Heart left ventricle (tissue), 16 donors: ENCODE data around the gene CTU2. TPM values are rescaled to one million over a fixed set of nuclear protein-coding genes. Genes with fewer than 3 reads are reported as not detected.

Experiments used
- ATAC-seq, 4 donors: fragments of 200-7000 bp; cut with Tn5 transposase; one replicate each; pipeline ENCODE4 v1.9.1; 2020 to 2022; ENCODE audit warnings: moderate library complexity in 4 of 4, mild to moderate bottlenecking in 3 of 4, moderate number of reproducible peaks in 1 of 4
- DNase-seq, 5 donors: peaks; one replicate each; pipeline ENCODE4 v3.0.0-alpha.2; 2020
- H3K27ac ChIP-seq, 12 donors: fragments of 200-600 bp; sonication (generic) in 4 of 12; one replicate each; pipeline versions ENCODE4 v1.5.0 to v1.8.0; 2016 to 2022; ENCODE audit warnings: mild to moderate bottlenecking in 2 of 12
- H3K27me3 ChIP-seq, 9 donors: fragments of 200-600 bp; sonication (generic) in 2 of 9; one replicate each; pipeline versions ENCODE4 v1.5.1 to v1.8.0; 2016 to 2022; ENCODE audit warnings: mild to moderate bottlenecking in 3 of 9
- H3K36me3 ChIP-seq, 9 donors: fragments of 200-600 bp; sonication (generic) in 2 of 9; one replicate each; pipeline versions ENCODE4 v1.5.0 to v1.8.0; 2018 to 2022; ENCODE audit warnings: mild to moderate bottlenecking in 2 of 9
- H3K4me1 ChIP-seq, 12 donors: fragments of 200-600 bp; sonication (generic) in 4 of 12; one replicate each; pipeline versions ENCODE4 v1.5.0 to v1.8.0; 2016 to 2022; ENCODE audit warnings: mild to moderate bottlenecking in 3 of 12
- H3K4me3 ChIP-seq, 12 donors: fragments of 200-600 bp; sonication (generic) in 4 of 12; one replicate each; pipeline versions ENCODE4 v1.5.0 to v1.8.0; 2017 to 2022; ENCODE audit warnings: mild to moderate bottlenecking in 9 of 12, moderate library complexity in 4 of 12
- H3K9me3 ChIP-seq, 12 donors: fragments of 200-600 bp; sonication (generic) in 4 of 12; one replicate each; pipeline versions ENCODE4 v1.5.0 to v1.8.0; 2016 to 2022; ENCODE audit warnings: mild to moderate bottlenecking in 1 of 12
- POLR2A ChIP-seq, 2 donors: fragments of 450-650 bp; IDR thresholded peaks; one replicate each; pipeline ENCODE4 v1.6.1; 2017; ENCODE audit warnings: antibody characterized with exemption in 2 of 2, mild to moderate bottlenecking in 2 of 2, moderate library complexity in 2 of 2
- WGBS, 4 donors: extraction: QIAGEN DNeasy Blood & Tissue Kit in 2 of 4; methylation state at CpG; one replicate each; pipeline versions ENCODE4 v1.1.5 to v1.1.7; 2013 to 2018; 5-methylcytosine and 5-hydroxymethylcytosine counted together
- intact Hi-C, 10 donors: fragments of 100-400 bp; cut with DNase I; formaldehyde crosslinking; loops; one replicate each; pipeline versions ENCODE4 v1.11.1 to v1.14.2; 2022
- microRNA-seq, 4 donors: library from miRNA; unstranded; fragments of <30 nt; microRNA quantifications; one replicate each; pipeline versions ENCODE4 to v1.2.0, GENCODE V29; 2017 to 2020
- polyA plus RNA-seq, 2 donors: library from polyadenylated mRNA; stranded (reverse); fragments of 200-250 nt; gene quantifications; one replicate each; pipeline ENCODE4 v1.2.3, GENCODE V29; 2013
- total RNA-seq, 9 donors: library from RNA; depleted of rRNA in 2 of 9; stranded (reverse); fragments of >200 nt in 2 of 9; fragmentation: NEBNext Ultra II Directional in 3 of 9; extraction: Animal tissue kit (Norgen Biotek cat#: 25700) in 3 of 9; gene quantifications; one replicate each; pipeline versions ENCODE4 v1.1.0 to v1.2.4, GENCODE V29; 2016 to 2023
- TF ChIP-seq, protein P1 (sequence below), 12 donors: fragments of 200-600 bp; sonication (generic) in 4 of 12; IDR thresholded peaks; one replicate each; pipeline versions ENCODE4 v1.5.0 to v1.8.0; 2018 to 2022; ENCODE audit warnings: antibody characterized with exemption in 12 of 12, mild to moderate bottlenecking in 5 of 12
- donor health status: ischemic (EF 13 %, LVEDD 7.1; RV severe dilation, severe dysfunction).
- donor health status: healthy with polysubstance abuse.
- donor health status: DM: no; HTN: yes; CAD: no.
- donor health status: DM: no; HTN: no; CAD: no.
- donor health status: ischemic (EF 25% LVEDD 6.9; RV normal size, moderate dysfunction).
- donor health status: ischemic (EF 25% LVEDD 5.7; RV mildly dilated, moderate dysfunction).
- donor health status: healthy.
- donor health status: DM: yes; HTN: yes; CAD: no.
- donor health status: ischemic (EF 35%, LVEDD 5.7; RV mildly dilated, moderate dysfunction).
- donor health status: nonischemic (EF 11% LVEDD 7.7; RV severe dilation, severe dysfunction).
- donor health status: DM: yes; HTN: yes; CAD: no.
- donor health status: PGD.
- donor health status: ischemic (EF 29% LVEDD 5.4; RV normal size, mild dysfunction).
- donor health status: nonischemic (EF 23%, LVEDD 6.1; RV moderate dilation, normal function).

The CTU2 gene
- total and polyA plus RNA-seq, 11 donors = 6.5 to 20.8 (median 13.0) TPM

DNA sequence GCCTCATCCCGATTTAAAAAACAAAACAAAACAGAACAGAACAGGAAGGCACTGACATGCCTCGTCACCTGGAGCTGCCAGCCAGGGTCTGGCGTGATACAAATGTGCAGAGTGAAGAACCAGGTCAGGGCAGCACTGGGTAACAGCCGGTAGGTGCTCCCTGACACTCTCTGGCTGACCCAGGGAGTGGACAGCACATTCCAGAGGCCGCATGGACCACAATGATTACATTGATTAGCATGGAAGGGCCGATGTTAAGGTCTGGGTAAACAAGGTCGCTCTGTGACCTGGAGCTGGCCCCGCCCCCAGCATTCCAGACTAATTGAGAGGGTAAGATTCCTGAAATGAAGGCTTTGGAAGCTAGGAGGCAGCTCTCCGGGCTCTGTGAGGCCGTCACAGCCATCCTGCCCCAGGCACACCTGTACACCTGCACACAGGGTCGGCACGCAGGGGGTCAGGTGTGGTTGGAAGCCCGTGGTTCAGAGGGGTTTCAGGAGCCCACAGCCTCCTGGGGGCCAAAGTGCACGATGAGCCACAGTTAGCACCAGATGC is 57.3 kb downstream of the CTU2 start:
- Histone ChIP-seq H3K4me3 (no peak overlapping the region), H3K27me3 (no peaks in the 10 kb centered on the region), H3K4me1 (peaks cover 3 to 43% (median 28%) of the 10 kb centered on the region in 12 donors), H3K27ac (peak overlapping the region in 1 of 12 donors; percentile 92), H3K36me3 (peaks cover 0 to 1% (median 0%) of the 10 kb centered on the region in 9 donors), H3K9me3 (peaks cover 0 to 10% (median 0%) of the 10 kb centered on the region in 12 donors)
- no peak for TF ChIP-seq POLR2A (IDR thresholded peaks at IDR 0.05)
- TF ChIP-seq, protein P1, sequence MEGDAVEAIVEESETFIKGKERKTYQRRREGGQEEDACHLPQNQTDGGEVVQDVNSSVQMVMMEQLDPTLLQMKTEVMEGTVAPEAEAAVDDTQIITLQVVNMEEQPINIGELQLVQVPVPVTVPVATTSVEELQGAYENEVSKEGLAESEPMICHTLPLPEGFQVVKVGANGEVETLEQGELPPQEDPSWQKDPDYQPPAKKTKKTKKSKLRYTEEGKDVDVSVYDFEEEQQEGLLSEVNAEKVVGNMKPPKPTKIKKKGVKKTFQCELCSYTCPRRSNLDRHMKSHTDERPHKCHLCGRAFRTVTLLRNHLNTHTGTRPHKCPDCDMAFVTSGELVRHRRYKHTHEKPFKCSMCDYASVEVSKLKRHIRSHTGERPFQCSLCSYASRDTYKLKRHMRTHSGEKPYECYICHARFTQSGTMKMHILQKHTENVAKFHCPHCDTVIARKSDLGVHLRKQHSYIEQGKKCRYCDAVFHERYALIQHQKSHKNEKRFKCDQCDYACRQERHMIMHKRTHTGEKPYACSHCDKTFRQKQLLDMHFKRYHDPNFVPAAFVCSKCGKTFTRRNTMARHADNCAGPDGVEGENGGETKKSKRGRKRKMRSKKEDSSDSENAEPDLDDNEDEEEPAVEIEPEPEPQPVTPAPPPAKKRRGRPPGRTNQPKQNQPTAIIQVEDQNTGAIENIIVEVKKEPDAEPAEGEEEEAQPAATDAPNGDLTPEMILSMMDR (IDR thresholded peaks at IDR 0.05) = no peak
- intact Hi-C loops = no loop called here
- WGBS, 4 donors = 76 to 80% (median 77%) methylated on average over 8 to 14 of the region's 14 CpGs
- no peak for ATAC-seq
- no peak for DNase-seq

GRCh38 chr16:88764080-88764479 is 57.8 kb downstream of the CTU2 start:
- Histone ChIP-seq H3K4me3 (no peak overlapping the region), H3K27ac (peak overlapping the region in 1 of 12 donors; percentile 92), H3K9me3 (peaks cover 0 to 5% (median 0%) of the 10 kb centered on the region in 12 donors), H3K36me3 (no peaks in the 10 kb centered on the region), H3K4me1 (peaks cover 3 to 48% (median 28%) of the 10 kb centered on the region in 12 donors), H3K27me3 (no peaks in the 10 kb centered on the region)
- DNase-seq (no peak), ATAC-seq (no peak)
- WGBS, 4 donors = 92 to 97% (median 96%) methylated on average over 16 to 19 of the region's 19 CpGs
- TF ChIP-seq POLR2A (IDR thresholded peaks at IDR 0.05) = no peak
- TF ChIP-seq, protein P1 (IDR thresholded peaks at IDR 0.05) = no peak
- intact Hi-C loops = no loop called here

DNA sequence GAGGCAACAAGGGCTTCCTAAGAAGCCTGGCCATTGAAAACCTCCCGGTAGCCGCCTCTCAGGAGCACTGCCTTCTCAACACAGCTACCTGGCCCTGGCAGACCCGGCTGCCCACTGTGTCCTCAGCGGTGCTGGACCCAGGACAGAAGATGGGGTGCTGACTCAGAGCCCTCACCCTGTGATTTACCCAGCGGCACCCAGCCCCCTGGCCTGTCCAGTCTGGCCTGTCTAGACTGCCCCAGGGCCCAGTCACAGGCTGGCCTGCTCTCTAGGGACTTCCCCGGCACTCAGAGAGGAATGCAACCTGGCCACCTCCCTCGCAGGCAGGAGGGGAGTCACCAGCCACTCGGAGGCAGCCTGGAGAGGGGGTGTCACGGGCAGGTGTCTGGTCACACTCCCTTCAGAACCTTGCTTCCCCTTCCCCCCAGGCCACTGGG is 58.6 kb downstream of the CTU2 start:
- H3K9me3 ChIP-seq = no peaks in the 10 kb centered on the region
- TF ChIP-seq, protein P1 (IDR thresholded peaks at IDR 0.05) = no peak
- TF ChIP-seq POLR2A (IDR thresholded peaks at IDR 0.05) = no peak
- no peak for DNase-seq
- H3K27ac ChIP-seq = peak overlapping the region in 1 of 12 donors; percentile 33
- no peak overlapping the region for H3K4me3 ChIP-seq
- H3K27me3 ChIP-seq = no peaks in the 10 kb centered on the region
- WGBS, 4 donors = 76 to 84% (median 82%) methylated on average over 8 to 9 of the region's 9 CpGs
- no peaks in the 10 kb centered on the region for H3K36me3 ChIP-seq
- intact Hi-C loops = no loop called here
- no peak for ATAC-seq
- peaks cover 0 to 50% (median 28%) of the 10 kb centered on the region in 12 donors for H3K4me1 ChIP-seq

Small RNAs within 50 kb of the gene (microRNA-seq; reads per million reads assigned to microRNA genes)
- 0 to 0.06 (median 0) reads per million in 4 donors for gene MIR4722

Other genes with a start within 250 kb of the CTU2 start
- gene ZC3H18, start 136.1 kb upstream of the CTU2 start, total RNA-seq = 10 to 100 TPM in 8 of 9 donors, 1 to 10 TPM in 1; 8.4 to 28.4 (median 21.9) TPM
- 10 to 100 TPM; 20.5 to 23.7 TPM for gene ZC3H18, start 136.1 kb upstream of the CTU2 start, polyA plus RNA-seq
- gene IL17C, start 67.9 kb upstream of the CTU2 start, total RNA-seq = not detected
- not detected for gene IL17C, start 67.9 kb upstream of the CTU2 start, polyA plus RNA-seq
- gene CYBA, start 55.5 kb upstream of the CTU2 start, total RNA-seq = 100 to 1,000 TPM in 1 of 9 donors, 10 to 100 TPM in 8; 22.6 to 227 (median 34.4) TPM
- gene CYBA, start 55.5 kb upstream of the CTU2 start, polyA plus RNA-seq = 10 to 100 TPM; 46.5 to 48.8 TPM
- 10 to 100 TPM; 17.5 to 26.8 (median 20.6) TPM for gene MVD, start 43.4 kb upstream of the CTU2 start, total RNA-seq
- 10 to 100 TPM; 22.3 to 41.2 TPM for gene MVD, start 43.4 kb upstream of the CTU2 start, polyA plus RNA-seq
- gene SNAI3, start 20.0 kb upstream of the CTU2 start, total RNA-seq = 1 to 10 TPM in 6 of 9 donors, under 1 TPM in 3; 0.76 to 9.5 (median 1.4) TPM
- 1 to 10 TPM; 1.7 to 4.4 TPM for gene SNAI3, start 20.0 kb upstream of the CTU2 start, polyA plus RNA-seq
- gene RNF166, start 95 bp upstream of the CTU2 start, total RNA-seq = 10 to 100 TPM in 8 of 9 donors, 1 to 10 TPM in 1; 9.3 to 28.5 (median 15.4) TPM
- gene RNF166, start 95 bp upstream of the CTU2 start, polyA plus RNA-seq = 10 to 100 TPM; 14.7 to 21.8 TPM
- 10 to 100 TPM; 14.2 to 59.7 (median 19.7) TPM for gene PIEZO1, start 78.7 kb downstream of the CTU2 start, total RNA-seq
- 10 to 100 TPM; 31.2 to 45.0 TPM for gene PIEZO1, start 78.7 kb downstream of the CTU2 start, polyA plus RNA-seq
- gene CDT1, start 97.3 kb downstream of the CTU2 start, total RNA-seq = 1 to 10 TPM in 4 of 9 donors, under 1 TPM in 5; 0.23 to 6.1 (median 0.70) TPM
- under 1 TPM; 0.19 to 0.40 TPM for gene CDT1, start 97.3 kb downstream of the CTU2 start, polyA plus RNA-seq
- 10 to 100 TPM; 26.6 to 75.8 (median 44.2) TPM for gene APRT, start 105.4 kb downstream of the CTU2 start, total RNA-seq
- gene APRT, start 105.4 kb downstream of the CTU2 start, polyA plus RNA-seq = 100 to 1,000 TPM in 1 of 2 donors, 10 to 100 TPM in 1; 62.6 to 129 TPM
- gene GALNS, start 150.4 kb downstream of the CTU2 start, total RNA-seq = 10 to 100 TPM; 10.7 to 22.7 (median 13.3) TPM
- 10 to 100 TPM; 14.1 to 16.4 TPM for gene GALNS, start 150.4 kb downstream of the CTU2 start, polyA plus RNA-seq
- gene TRAPPC2L, start 150.6 kb downstream of the CTU2 start, total RNA-seq = 10 to 100 TPM; 20.3 to 65.7 (median 44.2) TPM
- 10 to 100 TPM; 30.3 to 51.3 TPM for gene TRAPPC2L, start 150.6 kb downstream of the CTU2 start, polyA plus RNA-seq
- gene PABPN1L, start 160.2 kb downstream of the CTU2 start, total RNA-seq = not detected
- gene PABPN1L, start 160.2 kb downstream of the CTU2 start, polyA plus RNA-seq = not detected